ENCODE results near the gene OMP.

DNA sequence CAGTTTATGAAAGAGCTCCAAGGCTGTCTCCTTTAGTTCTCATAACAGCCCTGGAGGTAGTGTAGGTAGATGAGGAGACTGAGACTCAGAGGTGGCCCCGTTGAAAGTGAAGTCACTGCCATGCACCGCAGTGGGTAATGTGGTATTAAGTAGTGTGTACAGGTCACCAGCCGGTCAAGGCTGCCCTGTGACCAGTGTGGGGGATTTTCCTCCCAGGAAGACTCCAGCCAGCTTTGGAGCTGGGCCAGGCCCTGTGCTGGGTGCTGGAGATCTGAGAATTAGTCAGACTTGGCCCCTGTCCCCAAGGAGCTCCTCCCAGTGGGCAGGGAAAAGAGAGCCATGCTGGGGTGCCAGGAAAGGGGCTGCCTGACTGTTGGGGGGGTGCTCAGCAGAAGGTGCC, 5.3 kb downstream of the OMP start:
- TF ChIP-seq CTCF (IDR thresholded peaks at IDR 0.05; ENCODE audit: extremely low read depth in 1 of 2, insufficient read depth in 1 of 2, low read depth in 1 of 2, low read length in 2 of 2) (no peak), POLR2A (IDR thresholded peaks at IDR 0.05; ENCODE audit: low read depth, low read length) (no peak), EZH2 (IDR thresholded peaks at IDR 0.05; ENCODE audit: borderline replicate concordance, low read depth, low read length, severe bottlenecking) (no peak)
- TF ChIP-seq, protein P1, sequence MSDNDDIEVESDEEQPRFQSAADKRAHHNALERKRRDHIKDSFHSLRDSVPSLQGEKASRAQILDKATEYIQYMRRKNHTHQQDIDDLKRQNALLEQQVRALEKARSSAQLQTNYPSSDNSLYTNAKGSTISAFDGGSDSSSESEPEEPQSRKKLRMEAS (IDR thresholded peaks at IDR 0.05; ENCODE audit: insufficient read depth, insufficient read length): no peak

All from endothelial cell of umbilical vein (primary cell).